Coronary artery (tissue), 2 donors: ENCODE measurements around the gene LRRC75A.

Experiments used
- DNase-seq: peaks from one replicate; pipeline ENCODE4 v3.0.0-alpha.2; 2017; ENCODE audit warnings: low spot score
- H3K27ac ChIP-seq, 2 donors: fragments of 200-600 bp; sonication (generic); one replicate each; pipeline ENCODE4 v1.5.1; 2016 to 2019
- H3K4me3 ChIP-seq: fragments of 200-600 bp; sonication (generic); 2 replicates; pipeline ENCODE4 v1.5.1; 2016; ENCODE audit warnings: mild to moderate bottlenecking, moderate library complexity
- TF ChIP-seq, protein P1 (sequence below): fragments of 200-600 bp; sonication (generic); IDR thresholded peaks from one replicate; pipeline ENCODE4 v1.5.1; 2019; ENCODE audit warnings: antibody characterized with exemption

The LRRC75A gene

DNA sequence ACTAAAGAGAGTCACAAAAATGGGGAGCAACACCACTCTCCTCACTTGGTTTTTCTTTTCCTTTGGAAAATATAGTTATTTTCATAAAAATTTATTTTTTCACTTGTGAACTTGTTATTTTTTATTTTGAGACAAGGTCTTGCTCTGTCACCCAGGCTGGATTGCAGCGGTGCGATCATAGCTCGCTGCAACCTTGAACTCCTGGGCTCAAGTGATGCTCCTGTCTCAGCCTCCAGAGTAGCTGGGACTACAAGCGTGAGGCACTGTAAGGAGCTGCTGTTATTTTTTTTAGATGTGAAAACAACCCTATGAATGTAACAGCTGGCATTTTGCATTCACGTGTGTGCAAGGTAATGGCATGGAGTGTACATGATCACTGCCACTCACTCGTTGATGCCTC, 24.9 kb downstream of the LRRC75A start:
- no peak for DNase-seq
- TF ChIP-seq, protein P1, sequence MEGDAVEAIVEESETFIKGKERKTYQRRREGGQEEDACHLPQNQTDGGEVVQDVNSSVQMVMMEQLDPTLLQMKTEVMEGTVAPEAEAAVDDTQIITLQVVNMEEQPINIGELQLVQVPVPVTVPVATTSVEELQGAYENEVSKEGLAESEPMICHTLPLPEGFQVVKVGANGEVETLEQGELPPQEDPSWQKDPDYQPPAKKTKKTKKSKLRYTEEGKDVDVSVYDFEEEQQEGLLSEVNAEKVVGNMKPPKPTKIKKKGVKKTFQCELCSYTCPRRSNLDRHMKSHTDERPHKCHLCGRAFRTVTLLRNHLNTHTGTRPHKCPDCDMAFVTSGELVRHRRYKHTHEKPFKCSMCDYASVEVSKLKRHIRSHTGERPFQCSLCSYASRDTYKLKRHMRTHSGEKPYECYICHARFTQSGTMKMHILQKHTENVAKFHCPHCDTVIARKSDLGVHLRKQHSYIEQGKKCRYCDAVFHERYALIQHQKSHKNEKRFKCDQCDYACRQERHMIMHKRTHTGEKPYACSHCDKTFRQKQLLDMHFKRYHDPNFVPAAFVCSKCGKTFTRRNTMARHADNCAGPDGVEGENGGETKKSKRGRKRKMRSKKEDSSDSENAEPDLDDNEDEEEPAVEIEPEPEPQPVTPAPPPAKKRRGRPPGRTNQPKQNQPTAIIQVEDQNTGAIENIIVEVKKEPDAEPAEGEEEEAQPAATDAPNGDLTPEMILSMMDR, result no peak
- Histone ChIP-seq H3K4me3 (no peak overlapping the region), H3K27ac (no peak overlapping the region)

GRCh38 chr17:16466407-16466806, 25.6 kb downstream of the LRRC75A start:
- no peak overlapping the region for H3K4me3 ChIP-seq
- TF ChIP-seq, protein P1, result no peak
- no peak for DNase-seq
- peak overlapping the region in 1 of 2 donors; percentile 16 for H3K27ac ChIP-seq

GRCh38 chr17:16465861-16466338, 26.1 kb downstream of the LRRC75A start:
- DNase-seq, result no peak
- Histone ChIP-seq H3K27ac (peak overlapping the region in 1 of 2 donors; percentile 16), H3K4me3 (no peak overlapping the region)
- TF ChIP-seq, protein P1, result no peak

DNA sequence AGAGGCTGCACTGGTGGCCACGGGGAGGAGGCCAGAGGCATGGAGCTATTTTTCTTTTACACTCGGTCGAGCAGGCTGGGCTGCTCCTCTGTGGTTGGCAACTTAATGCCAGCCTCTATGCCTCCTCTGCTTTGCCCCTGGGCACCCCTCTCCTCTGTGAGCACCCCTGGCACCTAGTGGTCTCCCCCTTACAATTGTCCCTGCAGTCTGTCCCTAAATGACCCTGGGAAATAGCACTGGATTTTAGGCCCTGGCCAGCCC, 27.0 kb downstream of the LRRC75A start:
- no peak for DNase-seq
- peak overlapping the region in 1 of 2 donors; percentile 16 for H3K27ac ChIP-seq
- no peak overlapping the region for H3K4me3 ChIP-seq
- TF ChIP-seq, protein P1, result no peak

DNA sequence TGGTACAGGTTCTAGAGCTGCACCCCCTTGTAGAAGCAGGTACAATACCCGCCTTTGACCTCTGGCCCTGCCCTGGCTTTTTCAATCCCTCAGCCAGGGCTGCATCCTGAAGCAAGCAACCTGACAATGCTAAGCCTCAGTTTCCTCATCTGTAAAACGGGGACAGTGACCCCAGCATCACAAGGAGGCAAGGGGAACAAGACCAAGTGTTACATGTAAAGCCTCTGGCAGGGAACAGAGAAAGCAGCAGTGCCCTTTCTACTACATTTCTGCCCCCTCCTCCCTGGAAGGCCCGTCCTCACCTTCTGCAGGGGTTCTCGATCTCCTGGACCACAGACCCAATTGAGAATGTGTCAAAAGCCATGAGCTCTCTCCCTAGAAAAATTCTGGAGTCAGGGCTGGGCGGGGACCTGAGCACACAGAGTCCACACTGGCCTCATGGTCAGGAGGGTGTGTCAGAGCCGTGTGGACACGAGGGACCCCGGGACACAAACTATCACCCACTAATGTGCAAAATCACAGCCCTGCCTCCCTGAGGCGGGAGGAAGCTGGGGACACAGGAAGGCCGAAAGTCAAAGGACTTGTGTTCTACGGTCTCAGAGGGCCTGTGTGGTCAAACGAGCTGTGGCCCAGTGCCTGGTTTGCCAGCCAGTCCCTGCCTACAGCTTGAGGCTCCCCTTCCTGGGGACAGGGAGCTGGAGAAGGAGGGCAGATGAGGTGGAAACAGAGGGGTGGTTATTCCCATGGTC, 27.5 kb downstream of the LRRC75A start:
- TF ChIP-seq, protein P1, result no peak
- Histone ChIP-seq H3K27ac (no peak overlapping the region), H3K4me3 (no peak overlapping the region)
- no peak for DNase-seq

- H3K4me3 ChIP-seq, result no peak overlapping the region
- H3K27ac ChIP-seq, result no peak overlapping the region
- TF ChIP-seq, protein P1, result no peak
- no peak for DNase-seq
These were observed 28.4 kb downstream of the LRRC75A start for GRCh38 chr17:16463358-16464302.
